ENCODE measurements around the gene CIRBP.

- TF ChIP-seq, protein P1, sequence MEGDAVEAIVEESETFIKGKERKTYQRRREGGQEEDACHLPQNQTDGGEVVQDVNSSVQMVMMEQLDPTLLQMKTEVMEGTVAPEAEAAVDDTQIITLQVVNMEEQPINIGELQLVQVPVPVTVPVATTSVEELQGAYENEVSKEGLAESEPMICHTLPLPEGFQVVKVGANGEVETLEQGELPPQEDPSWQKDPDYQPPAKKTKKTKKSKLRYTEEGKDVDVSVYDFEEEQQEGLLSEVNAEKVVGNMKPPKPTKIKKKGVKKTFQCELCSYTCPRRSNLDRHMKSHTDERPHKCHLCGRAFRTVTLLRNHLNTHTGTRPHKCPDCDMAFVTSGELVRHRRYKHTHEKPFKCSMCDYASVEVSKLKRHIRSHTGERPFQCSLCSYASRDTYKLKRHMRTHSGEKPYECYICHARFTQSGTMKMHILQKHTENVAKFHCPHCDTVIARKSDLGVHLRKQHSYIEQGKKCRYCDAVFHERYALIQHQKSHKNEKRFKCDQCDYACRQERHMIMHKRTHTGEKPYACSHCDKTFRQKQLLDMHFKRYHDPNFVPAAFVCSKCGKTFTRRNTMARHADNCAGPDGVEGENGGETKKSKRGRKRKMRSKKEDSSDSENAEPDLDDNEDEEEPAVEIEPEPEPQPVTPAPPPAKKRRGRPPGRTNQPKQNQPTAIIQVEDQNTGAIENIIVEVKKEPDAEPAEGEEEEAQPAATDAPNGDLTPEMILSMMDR (IDR thresholded peaks at IDR 0.05) = no peak
- TF ChIP-seq POLR2A (IDR thresholded peaks at IDR 0.05) = no peak
Measured at GRCh38 chr19:1259876-1260748, 9.0 kb upstream of the CIRBP start.
